Measurements from ENCODE around the gene MLYCD.

Gene MLYCD

GRCh38 chr16:83923581-83924365 is 24.9 kb downstream of the MLYCD start:
- DNase-seq = peak in 3 of 10 donors; percentile 58 to 85 (median 80)
- intact Hi-C loops (cut with DNase I) = no loop called here

GRCh38 chr16:83924686-83925085 is 25.8 kb downstream of the MLYCD start:
- intact Hi-C loops (cut with DNase I) = no loop called here

GRCh38 chr16:83925095-83925905 is 26.4 kb downstream of the MLYCD start:
- intact Hi-C loops (cut with DNase I) = no loop called here
- DNase-seq = peak in 3 of 10 donors; percentile 30 to 69 (median 50)

More at GRCh38 chr16:83924686-83925085, 25.8 kb downstream of the MLYCD start:
- DNase-seq = peak in 3 of 10 donors; percentile 32 to 68 (median 65)

- DNase-seq = peak in 2 of 10 donors; percentile 59 to 79
- intact Hi-C loops (cut with DNase I) = no loop called here
Measured at GRCh38 chr16:83925957-83926725, 27.2 kb downstream of the MLYCD start.

- intact Hi-C loops (cut with DNase I) = no loop called here
Measured at GRCh38 chr16:83926726-83927397, 27.9 kb downstream of the MLYCD start.

GRCh38 chr16:83928341-83929055 is 29.6 kb downstream of the MLYCD start:
- DNase-seq = peak in 2 of 10 donors; percentile 51 to 55
- intact Hi-C loops (cut with DNase I) = no loop called here

More at GRCh38 chr16:83926726-83927397, 27.9 kb downstream of the MLYCD start:
- DNase-seq = peak; percentile 46 to 97 (median 80)

GRCh38 chr16:83929811-83930555 is 31.1 kb downstream of the MLYCD start:
- peak in 2 of 10 donors; percentile 55 to 66 for DNase-seq
- intact Hi-C loops (cut with DNase I) = no loop called here

- intact Hi-C loops (cut with DNase I) = no loop called here
Measured at GRCh38 chr16:83930730-83931500, 32.0 kb downstream of the MLYCD start.

GRCh38 chr16:83931556-83931955 is 32.6 kb downstream of the MLYCD start:
- intact Hi-C loops (cut with DNase I) = no loop called here
- peak in 1 of 10 donors; percentile 67 for DNase-seq

More at GRCh38 chr16:83930730-83931500, 32.0 kb downstream of the MLYCD start:
- DNase-seq = peak in 2 of 10 donors; percentile 66 to 80

- DNase-seq = peak in 1 of 10 donors; percentile 70
- intact Hi-C loops (cut with DNase I) = no loop called here
Measured at GRCh38 chr16:83932304-83932703, 33.4 kb downstream of the MLYCD start.

GRCh38 chr16:83932955-83933673 is 34.2 kb downstream of the MLYCD start:
- intact Hi-C loops (cut with DNase I) = no loop called here
- no peak for DNase-seq

- intact Hi-C loops (cut with DNase I) = no loop called here
- peak in 8 of 10 donors; percentile 47 to 93 (median 68) for DNase-seq
Measured at GRCh38 chr16:83933885-83934683, 35.2 kb downstream of the MLYCD start.

- DNase-seq = no peak
- intact Hi-C loops (cut with DNase I) = no loop called here
Measured at GRCh38 chr16:83934684-83934977, 35.7 kb downstream of the MLYCD start.

GRCh38 chr16:83935005-83935857 is 36.3 kb downstream of the MLYCD start:
- no peak for DNase-seq
- intact Hi-C loops (cut with DNase I) = no loop called here

GRCh38 chr16:83935858-83936255 is 36.9 kb downstream of the MLYCD start:
- no peak for DNase-seq
- intact Hi-C loops (cut with DNase I) = no loop called here

Measured in posterior cingulate gyrus (tissue), 11 donors.